Stromal cell of bone marrow (primary cell): Measurements from ENCODE around the gene CGA.
"Not testable (repeated sequence)": the region's sequence is repeated elsewhere in the genome, so short reads cannot be mapped to it uniquely, and the experiment has no call there.

ENCODE experiments used
- DNase-seq: peaks from one replicate; pipeline ENCODE4 v3.0.0-alpha.2; 2012; ENCODE audit warnings: low read depth

CGA gene

GRCh38 chr6:87095087-87095509, at the start of gene CGA:
CGA (minus strand) TSS chr6:87095106; CDS start chr6:87088200, 6,906 bp downstream.
- DNase-seq: no peak

GRCh38 chr6:87139927-87140326, 45.0 kb upstream of the CGA start:
- DNase-seq: not testable (repeated sequence)

- no peak for DNase-seq
Measured at GRCh38 chr6:87139236-87139635, 44.3 kb upstream of the CGA start.

- no peak for DNase-seq
Measured at GRCh38 chr6:87136963-87137362, 42.1 kb upstream of the CGA start.

GRCh38 chr6:87127737-87128136, 32.8 kb upstream of the CGA start:
- no peak for DNase-seq

- DNase-seq: no peak
Measured at GRCh38 chr6:87126501-87126900, 31.6 kb upstream of the CGA start.

- no peak for DNase-seq
Measured at GRCh38 chr6:87124074-87124473, 29.2 kb upstream of the CGA start.

GRCh38 chr6:87122477-87122876, 27.6 kb upstream of the CGA start:
- no peak for DNase-seq

- DNase-seq: no peak
Measured at GRCh38 chr6:87118054-87118453, 23.1 kb upstream of the CGA start.

GRCh38 chr6:87116922-87117321, 22.0 kb upstream of the CGA start:
- DNase-seq: no peak

- DNase-seq: no peak
Measured at GRCh38 chr6:87115402-87116135, 20.7 kb upstream of the CGA start.

- no peak for DNase-seq
Measured at GRCh38 chr6:87110636-87111035, 15.7 kb upstream of the CGA start.

GRCh38 chr6:87105823-87106222, 10.9 kb upstream of the CGA start:
- DNase-seq: no peak

GRCh38 chr6:87104667-87105066, 9.8 kb upstream of the CGA start:
- DNase-seq: no peak

- no peak for DNase-seq
Measured at GRCh38 chr6:87103977-87104601, 9.2 kb upstream of the CGA start.

GRCh38 chr6:87102151-87102621, 7.3 kb upstream of the CGA start:
- DNase-seq: no peak

GRCh38 chr6:87101067-87101466, 6.2 kb upstream of the CGA start:
- no peak for DNase-seq

- DNase-seq: peak; percentile 6
Measured at GRCh38 chr6:87100216-87100615, 5.3 kb upstream of the CGA start.

- no peak for DNase-seq
Measured at GRCh38 chr6:87099472-87099871, 4.6 kb upstream of the CGA start.

- no peak for DNase-seq
Measured at GRCh38 chr6:87094576-87094975, 330 bp downstream of the CGA start.

- peak; percentile 6 for DNase-seq
Measured at GRCh38 chr6:87093651-87094050, 1.3 kb downstream of the CGA start.

GRCh38 chr6:87093199-87093598, 1.7 kb downstream of the CGA start:
- DNase-seq: no peak

- no peak for DNase-seq
Measured at GRCh38 chr6:87092435-87092834, 2.5 kb downstream of the CGA start.

GRCh38 chr6:87089135-87089534, 5.8 kb downstream of the CGA start:
- DNase-seq: no peak
